NCI-H1417 (cell line): ENCODE data around the gene SDK2.

Experiments used
- DNase-seq, 3 experiments: peaks; one replicate each; lab custom pipeline; 2025; lab: John Stamatoyannopoulos, UW

Gene SDK2

GRCh38 chr17:73634629-73635028 lies 9.6 kb downstream of the SDK2 start:
- DNase-seq: peak in 2 of 3 experiments; percentile 35 to 76

- no peak for DNase-seq
These were observed 10.5 kb downstream of the SDK2 start for GRCh38 chr17:73633736-73634135.

- no peak for DNase-seq
These were observed 11.7 kb downstream of the SDK2 start for GRCh38 chr17:73632513-73632912.

GRCh38 chr17:73630965-73631595 lies 13.2 kb downstream of the SDK2 start:
- DNase-seq: no peak

- DNase-seq: no peak
These were observed 13.7 kb downstream of the SDK2 start for GRCh38 chr17:73630531-73630930.

GRCh38 chr17:73628642-73629552 lies 15.3 kb downstream of the SDK2 start:
- DNase-seq: no peak

- DNase-seq: no peak
These were observed 18.1 kb downstream of the SDK2 start for GRCh38 chr17:73625991-73626673.

- DNase-seq: peak in 1 of 3 experiments; percentile 23
These were observed 19.2 kb downstream of the SDK2 start for GRCh38 chr17:73625006-73625405.

- peak in 2 of 3 experiments; percentile 31 to 49 for DNase-seq
These were observed 19.7 kb downstream of the SDK2 start for GRCh38 chr17:73624496-73624988.

- peak in 2 of 3 experiments; percentile 43 to 47 for DNase-seq
These were observed 20.4 kb downstream of the SDK2 start for GRCh38 chr17:73623818-73624217.

GRCh38 chr17:73623247-73623646 lies 21.0 kb downstream of the SDK2 start:
- DNase-seq: peak in 2 of 3 experiments; percentile 32 to 40

GRCh38 chr17:73622381-73622780 lies 21.9 kb downstream of the SDK2 start:
- no peak for DNase-seq

- no peak for DNase-seq
These were observed 22.6 kb downstream of the SDK2 start for GRCh38 chr17:73621685-73622084.

- DNase-seq: no peak
These were observed 23.8 kb downstream of the SDK2 start for GRCh38 chr17:73620414-73620813.

- DNase-seq: peak in 1 of 3 experiments; percentile 72
These were observed 26.7 kb downstream of the SDK2 start for GRCh38 chr17:73617501-73617900.

- DNase-seq: no peak
These were observed 27.3 kb downstream of the SDK2 start for GRCh38 chr17:73616873-73617404.

- no peak for DNase-seq
These were observed 27.9 kb downstream of the SDK2 start for GRCh38 chr17:73616120-73616872.

- DNase-seq: no peak
These were observed 30.0 kb downstream of the SDK2 start for GRCh38 chr17:73614256-73614655.

- DNase-seq: peak in 1 of 3 experiments; percentile 30
These were observed 30.7 kb downstream of the SDK2 start for GRCh38 chr17:73613271-73614233.

- DNase-seq: peak in 2 of 3 experiments; percentile 21 to 48
These were observed 32.2 kb downstream of the SDK2 start for GRCh38 chr17:73612031-73612472.
